PC-9 (cell line): ENCODE measurements around the gene LZTFL1. TPM values are rescaled to one million over a fixed set of nuclear protein-coding genes. Genes with fewer than 3 reads are reported as not detected.

Experiments
- BruUV-seq: library from RNA; stranded (reverse); fragments of 400-500 nt; replicated peaks from 2 replicates; lab custom pipeline; 2021; lab: Mats Ljungman, UMichigan
- CTCF ChIA-PET: fragments of 300-600 bp; sonication (Branson Sonifier 250); formaldehyde crosslinking; loops from one replicate; lab custom pipeline; 2022; ENCODE audit warnings: antibody characterized with exemption; lab: Charles Lee
- POLR2A ChIA-PET: fragments of 300-600 bp; sonication (Branson Sonifier 250); formaldehyde crosslinking; loops from one replicate; lab custom pipeline; 2022; ENCODE audit warnings: antibody characterized with exemption; ENCODE audit not compliant: unreplicated experiment; lab: Charles Lee
- DNase-seq, 2 experiments: peaks; one replicate each; pipeline versions ENCODE4 v3.0.0 to v3.0.0-alpha.2; 2015 to 2022; ENCODE audit warnings: mixed read lengths in 1 of 2
- H2AFZ ChIP-seq: fragments of 200-600 bp; sonication (generic); 2 replicates; pipeline ENCODE4 v1.8.1; 2017; ENCODE audit warnings: antibody characterized with exemption
- H3F3A ChIP-seq: fragments of 200-600 bp; sonication (generic); 2 replicates; pipeline ENCODE4 v1.8.1; 2017; ENCODE audit warnings: antibody characterized with exemption, mild to moderate bottlenecking, low read depth; ENCODE audit not compliant: insufficient read depth
- H3K27ac ChIP-seq: fragments of 200-600 bp; sonication (generic); 2 replicates; pipeline ENCODE4 v1.6.1; 2016; ENCODE audit warnings: mixed run types
- H3K27me3 ChIP-seq: fragments of 200-600 bp; sonication (generic); 2 replicates; pipeline ENCODE4 v1.6.1; 2016; ENCODE audit warnings: low read depth, mixed run types; ENCODE audit not compliant: insufficient read depth
- H3K36me3 ChIP-seq: fragments of 200-600 bp; sonication (generic); 2 replicates; pipeline ENCODE4 v1.6.1; 2016; ENCODE audit warnings: low read depth, mixed run types
- H3K4me1 ChIP-seq: fragments of 200-600 bp; sonication (generic); replicated peaks from 2 replicates; pipeline ENCODE4 v1.6.1; 2016; ENCODE audit warnings: mixed run types; ENCODE audit not compliant: insufficient read depth
- H3K4me2 ChIP-seq: fragments of 200-600 bp; sonication (generic); 2 replicates; pipeline ENCODE4 v1.6.1; 2017; ENCODE audit warnings: mixed run types
- H3K4me3 ChIP-seq: fragments of 200-600 bp; sonication (generic); 2 replicates; pipeline ENCODE4 v1.6.1; 2016; ENCODE audit warnings: mixed run types
- H3K79me2 ChIP-seq: fragments of 200-600 bp; sonication (generic); 2 replicates; pipeline ENCODE4 v1.6.1; 2017; ENCODE audit warnings: low read depth, mixed run types
- H3K9me2 ChIP-seq: fragments of 200-600 bp; sonication (generic); 2 replicates; pipeline ENCODE4 v1.8.1; 2017; ENCODE audit warnings: mild to moderate bottlenecking; ENCODE audit not compliant: insufficient read depth
- H3K9me3 ChIP-seq: fragments of 200-600 bp; sonication (generic); 2 replicates; pipeline ENCODE4 v1.8.1; 2016; ENCODE audit warnings: low read depth; ENCODE audit not compliant: insufficient read depth
- H4K20me1 ChIP-seq: fragments of 200-600 bp; sonication (generic); 2 replicates; pipeline ENCODE4 v1.8.1; 2017; ENCODE audit not compliant: insufficient read depth
- CTCF ChIP-seq: fragments of 200-600 bp; sonication (generic); conservative IDR thresholded peaks from 2 replicates; pipeline ENCODE4 v1.6.1; 2017; ENCODE audit warnings: mixed run types, antibody characterized with exemption, mild to moderate bottlenecking, moderate library complexity
- EZH2 ChIP-seq: fragments of 200-600 bp; sonication (generic); IDR thresholded peaks from 2 replicates; pipeline ENCODE4 v1.8.0; 2017; ENCODE audit warnings: antibody characterized with exemption, low read depth
- intact Hi-C: fragments of 100-400 bp; cut with micrococcal nuclease; formaldehyde crosslinking; loops from one replicate; pipeline ENCODE4 v1.10.0; 2022; ENCODE audit not compliant: unreplicated experiment
- total RNA-seq: library from RNA; stranded (reverse); gene quantifications from 2 replicates; pipeline ENCODE4 v1.2.3, GENCODE V29; 2021

Gene LZTFL1
- total RNA-seq, 1 experiment from 2014 or later = 39.2 TPM

DNA sequence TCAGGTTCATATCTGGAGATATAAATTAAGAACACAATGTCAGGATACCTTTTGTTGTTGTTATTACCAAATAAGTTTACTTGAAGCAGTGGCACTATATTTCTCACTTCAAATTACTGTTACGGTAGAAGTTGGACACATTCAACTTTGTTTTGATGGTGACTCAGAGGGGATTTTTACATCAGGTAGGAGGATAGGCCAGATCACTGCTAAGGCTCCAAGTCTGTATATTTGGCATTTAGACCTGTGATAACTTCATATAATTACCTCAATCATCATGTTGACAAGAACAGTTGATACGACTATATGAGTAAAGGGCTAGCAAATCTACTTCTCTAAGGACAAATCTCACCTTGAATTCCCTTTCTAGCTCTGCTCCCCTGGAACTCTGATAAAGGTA, 15.6 kb downstream of the LZTFL1 start:
- no TSS peak for BruUV-seq

GRCh38 chr3:45821127-45821526, 20.8 kb downstream of the LZTFL1 start:
- Histone ChIP-seq H3F3A (peaks cover 37% of the 10 kb centered on the region), H3K79me2 (no peaks in the 10 kb centered on the region), H2AFZ (no peak overlapping the region), H3K27ac (no peak overlapping the region), H3K27me3 (no peaks in the 10 kb centered on the region), H3K9me2 (no peaks in the 10 kb centered on the region), H3K4me3 (no peak overlapping the region), H3K4me2 (no peak overlapping the region), H3K36me3 (peaks cover 25% of the 10 kb centered on the region), H4K20me1 (no peaks in the 10 kb centered on the region), H3K4me1 (peaks cover 38% of the 10 kb centered on the region), H3K9me3 (peaks cover 2% of the 10 kb centered on the region)
- intact Hi-C loops = no loop called here
- DNase-seq = no peak
- no TSS peak for BruUV-seq
- POLR2A ChIA-PET = no interaction called here
- CTCF ChIA-PET = no interaction called here
- TF ChIP-seq EZH2 (no peak), CTCF (no peak)

More for the DNA sequence above, 15.6 kb downstream of the LZTFL1 start:
- ChIA-PET CTCF (no interaction called here), POLR2A (no interaction called here)
- Histone ChIP-seq H3K79me2 (no peaks in the 10 kb centered on the region), H3K4me3 (no peak overlapping the region), H2AFZ (no peak overlapping the region), H3F3A (no peaks in the 10 kb centered on the region), H3K4me1 (no peaks in the 10 kb centered on the region), H3K9me2 (no peaks in the 10 kb centered on the region), H3K27me3 (no peaks in the 10 kb centered on the region), H3K27ac (no peak overlapping the region), H3K4me2 (no peak overlapping the region), H4K20me1 (no peaks in the 10 kb centered on the region), H3K9me3 (no peaks in the 10 kb centered on the region), H3K36me3 (peaks cover 35% of the 10 kb centered on the region)
- DNase-seq = no peak
- intact Hi-C loops = no loop called here
- TF ChIP-seq EZH2 (no peak), CTCF (no peak)

DNA sequence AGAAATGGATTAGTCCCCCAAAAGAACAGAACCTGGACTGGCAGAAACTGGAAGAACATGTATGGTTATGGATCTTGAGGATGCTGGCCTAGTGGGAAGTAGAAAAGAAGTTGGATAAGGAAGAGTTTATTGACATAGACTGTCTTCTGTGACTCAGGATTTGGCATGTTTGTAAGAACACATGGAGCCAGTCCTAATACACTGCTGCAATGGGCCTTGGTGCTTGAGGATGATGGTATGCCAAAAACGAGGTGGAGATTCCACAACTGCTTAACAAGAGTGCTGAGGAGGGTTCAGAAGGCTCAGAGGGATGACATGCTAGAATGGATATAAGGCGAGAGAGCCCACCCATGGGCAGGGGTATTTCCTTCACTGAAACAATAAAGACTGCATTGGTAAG, 22.4 kb downstream of the LZTFL1 start:
- no peak for DNase-seq
- ChIA-PET POLR2A (interaction anchor here (0.6 kb wide), 1 partner anchor 13 kb away, joined by 11 read pairs; no protein-coding TSS in a partner anchor), CTCF (no interaction called here)
- Histone ChIP-seq H3K4me3 (no peak overlapping the region), H3K27me3 (no peaks in the 10 kb centered on the region), H3K4me2 (no peak overlapping the region), H3K4me1 (peaks cover 42% of the 10 kb centered on the region), H3K27ac (no peak overlapping the region), H3F3A (peaks cover 39% of the 10 kb centered on the region), H3K9me2 (no peaks in the 10 kb centered on the region), H3K9me3 (peaks cover 10% of the 10 kb centered on the region), H3K36me3 (peaks cover 16% of the 10 kb centered on the region; the same call in 1 of the 2 replicates), H4K20me1 (no peaks in the 10 kb centered on the region), H2AFZ (no peak overlapping the region), H3K79me2 (no peaks in the 10 kb centered on the region)
- TF ChIP-seq EZH2 (no peak), CTCF (no peak)
- no TSS peak for BruUV-seq
- intact Hi-C loops = loop anchor here (5.0 kb wide), 1 partner anchor 57 kb away; no protein-coding TSS in a partner anchor
